ENCODE results near the gene FERMT2. TPM values are rescaled to one million over a fixed set of nuclear protein-coding genes. Genes with fewer than 3 reads are reported as not detected.

Gene FERMT2, protein sequence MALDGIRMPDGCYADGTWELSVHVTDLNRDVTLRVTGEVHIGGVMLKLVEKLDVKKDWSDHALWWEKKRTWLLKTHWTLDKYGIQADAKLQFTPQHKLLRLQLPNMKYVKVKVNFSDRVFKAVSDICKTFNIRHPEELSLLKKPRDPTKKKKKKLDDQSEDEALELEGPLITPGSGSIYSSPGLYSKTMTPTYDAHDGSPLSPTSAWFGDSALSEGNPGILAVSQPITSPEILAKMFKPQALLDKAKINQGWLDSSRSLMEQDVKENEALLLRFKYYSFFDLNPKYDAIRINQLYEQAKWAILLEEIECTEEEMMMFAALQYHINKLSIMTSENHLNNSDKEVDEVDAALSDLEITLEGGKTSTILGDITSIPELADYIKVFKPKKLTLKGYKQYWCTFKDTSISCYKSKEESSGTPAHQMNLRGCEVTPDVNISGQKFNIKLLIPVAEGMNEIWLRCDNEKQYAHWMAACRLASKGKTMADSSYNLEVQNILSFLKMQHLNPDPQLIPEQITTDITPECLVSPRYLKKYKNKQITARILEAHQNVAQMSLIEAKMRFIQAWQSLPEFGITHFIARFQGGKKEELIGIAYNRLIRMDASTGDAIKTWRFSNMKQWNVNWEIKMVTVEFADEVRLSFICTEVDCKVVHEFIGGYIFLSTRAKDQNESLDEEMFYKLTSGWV
- total RNA-seq = 81.6 and 119 TPM in 2 replicates

GRCh38 chr14:52950898-52951680 lies at the start of gene FERMT2:
TSS of gene FERMT2 (minus strand) at chr14:52951050. CDS start at chr14:52950568, 482 bp downstream.

Other genes starting within 250 kb of the FERMT2 start
- gene PSMC6, start 243.8 kb downstream of the FERMT2 start, total RNA-seq = 112 TPM in 2 replicates
- 15.9 and 17.7 TPM in 2 replicates for gene STYX, start 220.9 kb downstream of the FERMT2 start, total RNA-seq
- 29.1 and 34.6 TPM in 2 replicates for gene GNPNAT1, start 159.4 kb downstream of the FERMT2 start, total RNA-seq
- 4.9 and 6.7 TPM in 2 replicates for gene DDHD1, start 202.3 kb upstream of the FERMT2 start, total RNA-seq